Kidney glomerular epithelial cell (primary cell): ENCODE measurements around the gene ARHGEF7.

ENCODE experiments used
- DNase-seq: peaks from one replicate; lab custom pipeline; 2025; lab: John Stamatoyannopoulos, UW

The ARHGEF7 gene

GRCh38 chr13:111278743-111279652 is 163.9 kb downstream of the ARHGEF7 start:
- no peak for DNase-seq

- no peak for DNase-seq
Measured at GRCh38 chr13:111280226-111280625, 165.1 kb downstream of the ARHGEF7 start.

- no peak for DNase-seq
Measured at GRCh38 chr13:111280681-111281585, 165.8 kb downstream of the ARHGEF7 start.

GRCh38 chr13:111281751-111282311 is 166.7 kb downstream of the ARHGEF7 start:
- no peak for DNase-seq

- no peak for DNase-seq
Measured at GRCh38 chr13:111282425-111282824, 167.3 kb downstream of the ARHGEF7 start.

- no peak for DNase-seq
Measured at GRCh38 chr13:111282997-111283396, 167.9 kb downstream of the ARHGEF7 start.

GRCh38 chr13:111283457-111283856 is 168.3 kb downstream of the ARHGEF7 start:
- DNase-seq: no peak

- no peak for DNase-seq
Measured at GRCh38 chr13:111283991-111284390, 168.9 kb downstream of the ARHGEF7 start.

GRCh38 chr13:111284565-111284964 is 169.5 kb downstream of the ARHGEF7 start:
- no peak for DNase-seq

GRCh38 chr13:111286162-111286561 is 171.1 kb downstream of the ARHGEF7 start:
- DNase-seq: no peak

GRCh38 chr13:111286749-111287148 is 171.6 kb downstream of the ARHGEF7 start:
- DNase-seq: no peak

- DNase-seq: no peak
Measured at GRCh38 chr13:111287201-111287600, 172.1 kb downstream of the ARHGEF7 start.

GRCh38 chr13:111288276-111288675 is 173.2 kb downstream of the ARHGEF7 start:
- DNase-seq: no peak

GRCh38 chr13:111289251-111289650 is 174.1 kb downstream of the ARHGEF7 start:
- no peak for DNase-seq

- no peak for DNase-seq
Measured at GRCh38 chr13:111291908-111292307, 176.8 kb downstream of the ARHGEF7 start.

GRCh38 chr13:111292710-111293485 is 177.8 kb downstream of the ARHGEF7 start:
- no peak for DNase-seq

- no peak for DNase-seq
Measured at GRCh38 chr13:111295886-111296285, 180.8 kb downstream of the ARHGEF7 start.

- no peak for DNase-seq
Measured at GRCh38 chr13:111296417-111296816, 181.3 kb downstream of the ARHGEF7 start.

GRCh38 chr13:111298214-111298975 is 183.3 kb downstream of the ARHGEF7 start:
- DNase-seq: no peak

GRCh38 chr13:111302045-111302726 is 187.1 kb downstream of the ARHGEF7 start:
- no peak for DNase-seq
